ENCODE measurements around the gene GON7.
"Not testable (repeated sequence)": the region's sequence is repeated elsewhere in the genome, so short reads cannot be mapped to it uniquely, and the experiment has no call there.

The GON7 gene

DNA sequence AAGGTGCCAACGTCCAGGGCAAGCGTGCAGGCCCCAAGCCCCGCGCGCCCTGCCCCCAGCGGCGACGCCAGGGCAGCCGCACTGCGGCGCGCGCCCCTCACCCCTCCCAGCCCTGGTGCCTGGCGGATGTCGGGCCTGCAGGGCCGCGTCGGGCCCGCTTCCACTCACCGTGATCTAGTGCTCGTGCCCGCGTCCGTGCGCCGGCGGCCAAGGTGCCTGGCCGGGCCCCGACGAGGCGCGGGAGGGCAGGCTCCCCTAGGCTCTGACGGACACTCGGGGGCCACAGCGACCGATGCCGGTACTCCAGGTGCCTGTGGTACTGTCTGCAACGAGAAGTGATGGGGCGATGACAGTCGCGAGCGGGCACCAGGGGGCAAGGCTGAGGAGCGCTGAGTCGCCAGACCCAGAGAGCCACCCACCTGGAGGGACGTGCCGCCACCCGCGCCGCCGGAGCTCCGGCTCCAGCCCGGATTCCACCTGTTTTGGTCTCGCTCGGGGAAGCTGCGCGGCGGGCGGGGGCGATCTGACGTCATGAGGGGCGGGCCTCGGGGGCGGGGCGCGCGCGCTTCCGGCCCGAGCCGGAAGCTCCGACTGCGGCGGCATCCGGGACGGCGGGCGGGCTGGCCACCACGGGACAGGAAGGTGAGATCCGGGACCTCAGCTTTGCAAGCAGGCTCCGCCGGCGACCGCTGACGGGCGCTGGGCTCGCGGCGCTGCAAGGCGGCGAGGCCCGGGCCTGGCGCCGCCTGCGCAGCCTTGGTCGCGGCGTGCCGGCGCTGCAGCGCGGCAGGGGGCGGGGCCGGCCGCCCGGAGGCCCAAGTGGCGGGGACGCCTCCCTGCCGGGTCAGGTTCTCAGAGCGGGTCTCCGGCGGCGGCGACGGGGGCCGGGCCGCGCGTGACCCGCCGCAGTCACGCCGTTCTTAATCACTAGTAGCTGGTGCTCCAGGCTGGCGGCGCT lies 22.2 kb downstream of the GON7 start, which contains the start of the genes LYSET and MOAP1:
TSS of gene LYSET (plus strand) at position 927 of the 958 bp plus-strand sequence. CDS start 89 bp downstream, outside the sequence.
TSS of gene MOAP1 (minus strand) at position 507 of the 958 bp plus-strand sequence. CDS start 655 bp downstream, outside the sequence.
- H3K4me3 ChIP-seq (ENCODE audit: control insufficient read depth, low read depth, low read length), result peak within 1 kb of the TSS; percentile 87
- peak; percentile 65 for DNase-seq (ENCODE audit: low read depth)
- no peak for TF ChIP-seq CTCF (conservative IDR thresholded peaks at IDR 0.05; ENCODE audit: control insufficient read depth, insufficient read depth, low read depth, low read length)

- peak overlapping the region; percentile 87 for H3K4me3 ChIP-seq (ENCODE audit: control insufficient read depth, low read depth, low read length)
- no peak for TF ChIP-seq CTCF (conservative IDR thresholded peaks at IDR 0.05; ENCODE audit: control insufficient read depth, insufficient read depth, low read depth, low read length)
- no peak for DNase-seq (ENCODE audit: low read depth)
Observed at GRCh38 chr14:93183596-93184317, 23.1 kb downstream of the GON7 start.

DNA sequence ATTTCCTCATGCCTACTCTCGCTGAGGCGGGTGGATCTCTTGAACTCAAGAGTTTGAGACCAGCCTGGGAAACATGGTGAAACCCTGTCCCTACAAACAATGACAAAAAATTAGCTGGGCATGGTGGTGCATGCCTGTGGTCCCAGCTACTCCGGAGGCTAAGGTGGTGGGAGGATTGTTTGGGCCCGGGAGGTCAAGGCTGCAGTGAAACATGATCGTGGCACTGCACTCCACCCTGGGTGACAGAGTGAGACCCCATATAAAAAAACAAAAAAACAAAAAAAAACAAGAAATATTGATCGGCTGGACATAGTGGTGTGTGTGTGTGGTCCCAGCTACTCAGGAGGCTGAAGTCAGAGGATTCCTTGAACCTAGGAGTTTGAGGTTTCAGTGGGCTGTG lies 31.4 kb downstream of the GON7 start:
- H3K4me3 ChIP-seq (ENCODE audit: control insufficient read depth, low read depth, low read length), result no peak overlapping the region
- TF ChIP-seq CTCF (conservative IDR thresholded peaks at IDR 0.05; ENCODE audit: control insufficient read depth, insufficient read depth, low read depth, low read length), result no peak
- DNase-seq (ENCODE audit: low read depth), result no peak

DNA sequence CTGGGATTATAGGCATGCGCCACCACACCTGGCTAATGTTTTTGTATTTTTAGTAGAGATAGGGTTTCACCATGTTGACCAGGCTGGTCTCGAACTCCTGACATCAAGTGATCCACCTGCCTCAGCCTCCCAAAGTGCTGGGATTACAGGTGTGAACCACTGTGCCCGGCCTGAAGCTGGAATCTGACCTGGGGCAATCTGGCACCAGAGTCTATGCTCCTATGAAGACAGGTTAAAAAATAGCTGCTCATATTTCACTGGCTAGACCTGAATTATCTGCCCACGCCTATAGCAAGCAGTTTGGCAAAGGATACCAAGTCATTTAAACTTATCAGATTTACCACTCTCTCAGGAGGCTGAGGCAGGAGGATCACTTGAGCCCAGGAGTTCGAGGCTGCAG lies 32.1 kb downstream of the GON7 start:
- DNase-seq (ENCODE audit: low read depth); H3K4me3 ChIP-seq (ENCODE audit: control insufficient read depth, low read depth, low read length): not testable (repeated sequence)

GRCh38 chr14:93173943-93174395 lies 32.9 kb downstream of the GON7 start:
- no peak for TF ChIP-seq CTCF (conservative IDR thresholded peaks at IDR 0.05; ENCODE audit: control insufficient read depth, insufficient read depth, low read depth, low read length)
- no peak overlapping the region for H3K4me3 ChIP-seq (ENCODE audit: control insufficient read depth, low read depth, low read length)
- peak; percentile 14 for DNase-seq (ENCODE audit: low read depth)

GRCh38 chr14:93171376-93171775 lies 35.5 kb downstream of the GON7 start:
- DNase-seq (ENCODE audit: low read depth), result no peak
- H3K4me3 ChIP-seq (ENCODE audit: control insufficient read depth, low read depth, low read length), result no peak overlapping the region
- TF ChIP-seq CTCF (conservative IDR thresholded peaks at IDR 0.05; ENCODE audit: control insufficient read depth, insufficient read depth, low read depth, low read length), result no peak

- not testable (repeated sequence) for H3K4me3 ChIP-seq (ENCODE audit: control insufficient read depth, low read depth, low read length); DNase-seq (ENCODE audit: low read depth)
Observed at GRCh38 chr14:93170141-93170540, 36.7 kb downstream of the GON7 start.

GRCh38 chr14:93169619-93170018 lies 37.2 kb downstream of the GON7 start:
- not testable (repeated sequence) for H3K4me3 ChIP-seq (ENCODE audit: control insufficient read depth, low read depth, low read length)

GRCh38 chr14:93168610-93169009 lies 38.3 kb downstream of the GON7 start:
- not testable (repeated sequence) for DNase-seq (ENCODE audit: low read depth); H3K4me3 ChIP-seq (ENCODE audit: control insufficient read depth, low read depth, low read length)

More at GRCh38 chr14:93169619-93170018, 37.2 kb downstream of the GON7 start:
- DNase-seq (ENCODE audit: low read depth), result not testable (repeated sequence)

DNA sequence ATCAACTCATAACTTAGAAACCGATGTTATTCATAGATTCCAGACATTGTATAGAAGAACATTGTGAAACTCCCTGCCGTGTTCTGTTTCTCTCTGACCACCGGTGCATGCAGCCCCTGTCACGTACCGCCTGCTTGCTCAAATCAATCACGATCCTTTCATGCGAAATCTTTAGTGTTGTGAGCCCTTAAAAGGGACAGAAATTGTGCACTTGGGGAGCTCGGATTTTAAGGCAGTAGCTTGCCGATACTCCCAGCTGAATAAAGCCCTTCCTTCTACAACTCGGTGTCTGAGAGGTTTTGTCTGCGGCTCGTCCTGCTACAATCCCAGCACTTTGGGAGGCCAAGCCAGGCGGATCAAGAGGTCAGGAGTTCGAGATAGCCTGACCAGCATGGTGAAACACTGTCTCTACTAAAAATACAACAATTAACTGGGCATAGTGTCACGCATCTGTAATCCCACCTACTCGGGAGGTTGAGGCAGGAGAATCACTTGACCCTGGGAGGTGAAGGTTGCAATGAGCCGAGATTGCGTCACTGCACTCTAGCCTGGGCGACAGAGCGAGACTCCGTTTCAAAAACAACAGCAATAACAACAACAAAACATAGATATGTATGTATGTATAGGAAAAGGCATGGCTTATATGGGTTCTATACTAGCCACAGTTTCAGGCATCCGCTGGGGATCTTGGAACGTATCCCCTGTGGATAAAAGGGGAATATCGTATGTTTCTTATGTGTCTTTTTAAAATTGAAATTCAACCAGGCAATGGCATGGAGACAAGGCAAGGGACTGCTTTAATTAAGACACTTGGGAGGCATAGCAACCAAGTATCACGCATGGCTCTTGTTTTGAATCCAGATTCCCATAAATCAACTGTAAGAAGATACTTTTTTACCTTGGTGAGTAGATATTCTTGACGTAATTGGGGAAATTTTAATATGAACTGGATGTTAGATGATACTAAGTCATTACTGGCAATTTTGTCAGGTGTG lies 41.3 kb downstream of the GON7 start:
- DNase-seq (ENCODE audit: low read depth); H3K4me3 ChIP-seq (ENCODE audit: control insufficient read depth, low read depth, low read length): not testable (repeated sequence)

All from fibroblast of mammary gland (primary cell).